Left ventricle myocardium inferior (tissue), 1 donor: Measurements from ENCODE around the gene NEUROD4. TPM values are rescaled to one million over a fixed set of nuclear protein-coding genes. Genes with fewer than 3 reads are reported as not detected.
A peak's percentile ranks its signal among the peaks of the same experiment; 100 is the strongest.
"Not testable (repeated sequence)": the region's sequence is repeated elsewhere in the genome, so short reads cannot be mapped to it uniquely, and the experiment has no call there.

Experiments used
- DNase-seq: peaks from one replicate; pipeline ENCODE4 v3.0.0-alpha.2; 2020
- H3K27ac ChIP-seq: fragments of 200-600 bp; replicated peaks from 2 replicates; pipeline ENCODE4 v1.8.0; 2021
- H3K27me3 ChIP-seq: fragments of 200-600 bp; 2 replicates; pipeline ENCODE4 v1.8.0; 2021; ENCODE audit warnings: low read depth
- H3K36me3 ChIP-seq: fragments of 200-600 bp; 2 replicates; pipeline ENCODE4 v1.8.0; 2021
- H3K4me1 ChIP-seq: fragments of 200-600 bp; 2 replicates; pipeline ENCODE4 v1.8.0; 2021
- H3K4me3 ChIP-seq: fragments of 200-600 bp; 2 replicates; pipeline ENCODE4 v1.8.0; 2021; ENCODE audit warnings: mild to moderate bottlenecking, moderate library complexity
- H3K9me3 ChIP-seq: fragments of 200-600 bp; replicated peaks from 2 replicates; pipeline ENCODE4 v1.8.0; 2021
- intact Hi-C: fragments of 100-400 bp; cut with micrococcal nuclease; formaldehyde crosslinking; loops from one replicate; pipeline ENCODE4 v1.11.0; 2022
- total RNA-seq: library from RNA; stranded (reverse); fragmentation: NEBNext Ultra II Directional; extraction: Animal tissue kit (Norgen Biotek cat#: 25700); gene quantifications from one replicate; pipeline ENCODE4 v1.2.1, GENCODE V29; 2021
- TF ChIP-seq, protein P1 (sequence below): fragments of 200-600 bp; IDR thresholded peaks from 2 replicates; pipeline ENCODE4 v1.8.0; 2021; ENCODE audit warnings: antibody characterized with exemption, mild to moderate bottlenecking, borderline replicate concordance
- donor health status: DM: no; HTN: yes; CAD: no; lungs with severe emphysema.

Gene NEUROD4
- total RNA-seq, 1 donor from 2014 or later = not detected

- H3K27ac ChIP-seq = no peak overlapping the region
- intact Hi-C loops = no loop called here
- no peak for DNase-seq
- H3K4me3 ChIP-seq = no peak overlapping the region
- no peaks in the 10 kb centered on the region for H3K9me3 ChIP-seq
- H3K27me3 ChIP-seq = peaks cover 28% of the 10 kb centered on the region
- peaks cover 10% of the 10 kb centered on the region for H3K4me1 ChIP-seq
- H3K36me3 ChIP-seq = no peaks in the 10 kb centered on the region
- TF ChIP-seq, protein P1, sequence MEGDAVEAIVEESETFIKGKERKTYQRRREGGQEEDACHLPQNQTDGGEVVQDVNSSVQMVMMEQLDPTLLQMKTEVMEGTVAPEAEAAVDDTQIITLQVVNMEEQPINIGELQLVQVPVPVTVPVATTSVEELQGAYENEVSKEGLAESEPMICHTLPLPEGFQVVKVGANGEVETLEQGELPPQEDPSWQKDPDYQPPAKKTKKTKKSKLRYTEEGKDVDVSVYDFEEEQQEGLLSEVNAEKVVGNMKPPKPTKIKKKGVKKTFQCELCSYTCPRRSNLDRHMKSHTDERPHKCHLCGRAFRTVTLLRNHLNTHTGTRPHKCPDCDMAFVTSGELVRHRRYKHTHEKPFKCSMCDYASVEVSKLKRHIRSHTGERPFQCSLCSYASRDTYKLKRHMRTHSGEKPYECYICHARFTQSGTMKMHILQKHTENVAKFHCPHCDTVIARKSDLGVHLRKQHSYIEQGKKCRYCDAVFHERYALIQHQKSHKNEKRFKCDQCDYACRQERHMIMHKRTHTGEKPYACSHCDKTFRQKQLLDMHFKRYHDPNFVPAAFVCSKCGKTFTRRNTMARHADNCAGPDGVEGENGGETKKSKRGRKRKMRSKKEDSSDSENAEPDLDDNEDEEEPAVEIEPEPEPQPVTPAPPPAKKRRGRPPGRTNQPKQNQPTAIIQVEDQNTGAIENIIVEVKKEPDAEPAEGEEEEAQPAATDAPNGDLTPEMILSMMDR = no peak
These were observed 36.2 kb upstream of the NEUROD4 start for GRCh38 chr12:54983536-54984101.

GRCh38 chr12:54984658-54985376, 35.0 kb upstream of the NEUROD4 start, which contains the start of gene TESPA1:
Gene TESPA1 (minus strand): TSS chr12:54984762. CDS start chr12:54974562, 10,200 bp downstream.
- peak within 1 kb of the TSS; percentile 10 for H3K4me3 ChIP-seq

GRCh38 chr12:54986773-54987172, 33.0 kb upstream of the NEUROD4 start:
- DNase-seq, H3K9me3 ChIP-seq, H3K36me3 ChIP-seq, H3K27ac ChIP-seq, H3K4me3 ChIP-seq, intact Hi-C loops: not testable (repeated sequence)
- H3K27me3 ChIP-seq = peaks cover 24% of the 10 kb centered on the region
- peaks cover 19% of the 10 kb centered on the region for H3K4me1 ChIP-seq

More at GRCh38 chr12:54984658-54985376, 35.0 kb upstream of the NEUROD4 start, which contains the start of gene TESPA1:
- H3K9me3 ChIP-seq = no peaks in the 10 kb centered on the region
- H3K4me1 ChIP-seq = peaks cover 19% of the 10 kb centered on the region
- TF ChIP-seq, protein P1 = no peak
- intact Hi-C loops = no loop called here
- H3K27me3 ChIP-seq = peaks cover 24% of the 10 kb centered on the region
- H3K27ac ChIP-seq = peak within 1 kb of the TSS; percentile 47
- peak; percentile 60 for DNase-seq
- H3K36me3 ChIP-seq = no peaks in the 10 kb centered on the region

GRCh38 chr12:54987611-54988231, 32.1 kb upstream of the NEUROD4 start:
- TF ChIP-seq, protein P1 = no peak
- Histone ChIP-seq H3K4me3 (no peak overlapping the region), H3K27ac (peak overlapping the region; percentile 37), H3K9me3 (no peaks in the 10 kb centered on the region), H3K4me1 (peaks cover 19% of the 10 kb centered on the region), H3K27me3 (peaks cover 24% of the 10 kb centered on the region), H3K36me3 (no peaks in the 10 kb centered on the region)
- DNase-seq = no peak
- intact Hi-C loops = no loop called here

DNA sequence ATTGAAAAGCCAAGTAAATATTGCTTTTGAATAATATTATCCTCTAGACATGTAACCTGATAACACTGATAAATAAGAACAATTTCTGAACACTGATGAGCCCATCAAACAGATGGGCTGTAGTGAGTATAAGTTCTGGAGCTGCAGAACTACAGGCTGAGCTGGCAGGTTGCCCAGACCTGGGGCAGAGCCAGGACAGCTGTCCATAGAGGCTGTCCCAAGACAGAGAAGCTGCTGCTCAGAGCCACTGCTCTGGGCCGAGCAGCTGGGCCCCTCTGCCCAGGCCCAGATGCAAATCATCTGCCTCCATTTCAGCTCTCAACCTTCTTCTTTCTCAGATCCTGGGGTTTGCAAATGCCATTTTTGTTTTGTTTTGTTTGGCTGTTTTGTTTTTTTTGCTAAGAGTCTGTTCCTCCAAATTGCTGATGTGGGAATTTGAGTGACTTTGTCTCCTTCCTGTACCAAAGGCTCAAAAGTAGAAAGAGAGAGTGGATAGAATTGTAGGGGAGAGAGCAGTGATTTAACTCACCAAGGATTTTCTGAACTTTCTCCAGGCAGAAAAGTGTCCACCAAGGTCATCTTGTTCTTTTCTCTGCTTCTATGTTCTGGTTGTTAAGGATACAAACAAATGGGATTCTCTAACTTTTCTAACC, 31.2 kb upstream of the NEUROD4 start:
- TF ChIP-seq, protein P1 = no peak
- Histone ChIP-seq H3K4me3 (no peak overlapping the region), H3K9me3 (no peaks in the 10 kb centered on the region), H3K27me3 (peaks cover 20% of the 10 kb centered on the region), H3K4me1 (peaks cover 19% of the 10 kb centered on the region), H3K27ac (peak overlapping the region; percentile 72), H3K36me3 (no peaks in the 10 kb centered on the region)
- intact Hi-C loops = no loop called here
- peak; percentile 92 for DNase-seq
